OCI-LY7 (cell line): Measurements from ENCODE around the gene UBL4A.

Source experiments
- CTCF ChIP-seq: fragments of 200-600 bp; sonication (generic); conservative IDR thresholded peaks from 2 replicates; pipeline ENCODE4 v1.5.1; 2014; ENCODE audit warnings: mild to moderate bottlenecking, antibody characterized with exemption, low read length, moderate library complexity, mixed read lengths
- EZH2phosphoT487 ChIP-seq: fragments of 200-600 bp; sonication (generic); IDR thresholded peaks from 2 replicates; pipeline ENCODE4 v1.6.1; 2018; ENCODE audit warnings: low read depth, borderline replicate concordance, mild to moderate bottlenecking, mixed run types, antibody characterized with exemption, low read length, moderate library complexity, mixed read lengths

- no peak for TF ChIP-seq CTCF
- no peak for TF ChIP-seq EZH2phosphoT487
Observed at GRCh38 chrX:154466907-154467306, 19.5 kb downstream of the UBL4A start.
